ENCODE data around the gene DPF3. TPM values are rescaled to one million over a fixed set of nuclear protein-coding genes. Genes with fewer than 3 reads are reported as not detected.

The DPF3 gene
- total and polyA plus RNA-seq, 2 of the 13 experiments (the other 11 are each of a cell fraction or from before 2014, with no cell fraction given): 0.09 to 0.60 TPM

DNA sequence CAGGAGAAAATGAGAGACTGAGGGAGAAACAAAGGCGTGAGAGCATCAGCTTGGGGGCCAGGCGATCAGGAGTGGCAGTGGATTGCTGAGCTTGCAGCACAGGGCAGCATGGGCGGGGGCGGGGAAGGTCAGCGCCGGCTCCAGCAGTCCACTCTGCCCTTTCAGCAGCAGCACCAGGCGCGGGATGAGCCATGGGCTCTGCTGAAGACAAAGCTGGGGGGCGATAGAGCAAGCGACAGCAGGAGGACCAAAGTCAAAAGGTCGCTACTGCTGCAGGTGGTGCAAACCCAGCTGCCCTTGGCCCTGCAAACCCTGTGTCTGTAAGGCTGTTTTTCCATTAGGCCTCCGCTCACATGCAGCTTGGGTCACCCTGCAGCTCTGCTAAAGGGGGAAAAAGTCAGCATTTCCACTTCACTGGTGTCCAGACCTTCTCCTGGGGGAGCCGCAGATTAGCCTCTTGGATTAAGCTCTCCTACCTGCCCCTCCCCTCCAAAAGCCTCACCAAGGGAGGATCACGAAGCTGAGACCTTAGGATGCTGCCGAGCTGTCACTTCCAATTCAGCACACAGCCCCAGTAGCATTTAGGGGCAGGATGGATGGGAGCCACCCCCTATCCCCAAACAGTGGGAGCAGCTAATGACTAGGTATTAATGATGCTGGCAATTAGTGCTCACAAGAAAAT lies 204.8 kb downstream of the DPF3 start (continued):
- TF ChIP-seq HNF4G (IDR thresholded peaks at IDR 0.05; ENCODE audit: borderline replicate concordance, low read depth, low read length): peak; percentile 29; the same call in 1 of the 2 replicates
- TF ChIP-seq HNF4G (CRISPR knock-in tag; IDR thresholded peaks at IDR 0.05; ENCODE audit: borderline replicate concordance, low read depth): no peak
- no peak for TF ChIP-seq ZNF713 (CRISPR knock-in tag; IDR thresholded peaks at IDR 0.05)
- TF ChIP-seq, protein P1, sequence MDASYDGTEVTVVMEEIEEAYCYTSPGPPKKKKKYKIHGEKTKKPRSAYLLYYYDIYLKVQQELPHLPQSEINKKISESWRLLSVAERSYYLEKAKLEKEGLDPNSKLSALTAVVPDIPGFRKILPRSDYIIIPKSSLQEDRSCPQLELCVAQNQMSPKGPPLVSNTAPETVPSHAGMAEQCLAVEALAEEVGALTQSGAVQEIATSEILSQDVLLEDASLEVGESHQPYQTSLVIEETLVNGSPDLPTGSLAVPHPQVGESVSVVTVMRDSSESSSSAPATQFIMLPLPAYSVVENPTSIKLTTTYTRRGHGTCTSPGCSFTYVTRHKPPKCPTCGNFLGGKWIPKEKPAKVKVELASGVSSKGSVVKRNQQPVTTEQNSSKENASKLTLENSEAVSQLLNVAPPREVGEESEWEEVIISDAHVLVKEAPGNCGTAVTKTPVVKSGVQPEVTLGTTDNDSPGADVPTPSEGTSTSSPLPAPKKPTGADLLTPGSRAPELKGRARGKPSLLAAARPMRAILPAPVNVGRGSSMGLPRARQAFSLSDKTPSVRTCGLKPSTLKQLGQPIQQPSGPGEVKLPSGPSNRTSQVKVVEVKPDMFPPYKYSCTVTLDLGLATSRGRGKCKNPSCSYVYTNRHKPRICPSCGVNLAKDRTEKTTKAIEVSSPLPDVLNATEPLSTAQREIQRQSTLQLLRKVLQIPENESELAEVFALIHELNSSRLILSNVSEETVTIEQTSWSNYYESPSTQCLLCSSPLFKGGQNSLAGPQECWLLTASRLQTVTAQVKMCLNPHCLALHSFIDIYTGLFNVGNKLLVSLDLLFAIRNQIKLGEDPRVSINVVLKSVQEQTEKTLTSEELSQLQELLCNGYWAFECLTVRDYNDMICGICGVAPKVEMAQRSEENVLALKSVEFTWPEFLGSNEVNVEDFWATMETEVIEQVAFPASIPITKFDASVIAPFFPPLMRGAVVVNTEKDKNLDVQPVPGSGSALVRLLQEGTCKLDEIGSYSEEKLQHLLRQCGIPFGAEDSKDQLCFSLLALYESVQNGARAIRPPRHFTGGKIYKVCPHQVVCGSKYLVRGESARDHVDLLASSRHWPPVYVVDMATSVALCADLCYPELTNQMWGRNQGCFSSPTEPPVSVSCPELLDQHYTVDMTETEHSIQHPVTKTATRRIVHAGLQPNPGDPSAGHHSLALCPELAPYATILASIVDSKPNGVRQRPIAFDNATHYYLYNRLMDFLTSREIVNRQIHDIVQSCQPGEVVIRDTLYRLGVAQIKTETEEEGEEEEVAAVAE (CRISPR knock-in tag; IDR thresholded peaks at IDR 0.05; ENCODE audit: borderline replicate concordance): no peak
- TF ChIP-seq ZNF350 (CRISPR knock-in tag; IDR thresholded peaks at IDR 0.05; ENCODE audit: borderline replicate concordance, low read depth): no peak
- TF ChIP-seq, protein P2, sequence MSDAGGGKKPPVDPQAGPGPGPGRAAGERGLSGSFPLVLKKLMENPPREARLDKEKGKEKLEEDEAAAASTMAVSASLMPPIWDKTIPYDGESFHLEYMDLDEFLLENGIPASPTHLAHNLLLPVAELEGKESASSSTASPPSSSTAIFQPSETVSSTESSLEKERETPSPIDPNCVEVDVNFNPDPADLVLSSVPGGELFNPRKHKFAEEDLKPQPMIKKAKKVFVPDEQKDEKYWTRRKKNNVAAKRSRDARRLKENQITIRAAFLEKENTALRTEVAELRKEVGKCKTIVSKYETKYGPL (CRISPR knock-in tag; IDR thresholded peaks at IDR 0.05): no peak
- TF ChIP-seq ARNT (IDR thresholded peaks at IDR 0.05): no peak
- no peak for TF ChIP-seq ZSCAN31 (CRISPR knock-in tag; IDR thresholded peaks at IDR 0.05; ENCODE audit: low read depth)
- no peak for TF ChIP-seq MYNN (CRISPR knock-in tag; IDR thresholded peaks at IDR 0.05; ENCODE audit: low read depth)
- peak; percentile 22; the same call in 1 of the 2 replicates for TF ChIP-seq ESRRA (CRISPR knock-in tag; IDR thresholded peaks at IDR 0.05; ENCODE audit: low read depth)
- TF ChIP-seq ZZZ3 (CRISPR knock-in tag; IDR thresholded peaks at IDR 0.05; ENCODE audit: borderline replicate concordance): no peak
- 0 out of 2 replicates have a peak, but pooled peaks have one; percentile 12 for TF ChIP-seq ZMYM3 (CRISPR knock-in tag; IDR thresholded peaks at IDR 0.05)
- TF ChIP-seq, protein P3, sequence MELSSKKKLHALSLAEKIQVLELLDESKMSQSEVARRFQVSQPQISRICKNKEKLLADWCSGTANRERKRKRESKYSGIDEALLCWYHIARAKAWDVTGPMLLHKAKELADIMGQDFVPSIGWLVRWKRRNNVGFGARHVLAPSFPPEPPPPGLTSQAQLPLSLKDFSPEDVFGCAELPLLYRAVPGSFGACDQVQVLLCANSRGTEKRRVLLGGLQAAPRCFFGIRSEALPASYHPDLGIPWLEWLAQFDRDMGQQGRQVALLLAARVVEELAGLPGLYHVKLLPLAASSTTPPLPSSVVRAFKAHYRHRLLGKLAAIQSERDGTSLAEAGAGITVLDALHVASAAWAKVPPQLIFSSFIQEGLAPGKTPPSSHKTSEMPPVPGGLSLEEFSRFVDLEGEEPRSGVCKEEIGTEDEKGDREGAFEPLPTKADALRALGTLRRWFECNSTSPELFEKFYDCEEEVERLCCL (CRISPR knock-in tag; IDR thresholded peaks at IDR 0.05; ENCODE audit: borderline replicate concordance): no peak
- 0 out of 2 replicates have a peak, but pooled peaks have one; percentile 10 for TF ChIP-seq NR2F6 (IDR thresholded peaks at IDR 0.05)
- TF ChIP-seq NR2F6 (CRISPR knock-in tag; IDR thresholded peaks at IDR 0.05): no peak
- TF ChIP-seq ZNF292 (CRISPR knock-in tag; IDR thresholded peaks at IDR 0.05; ENCODE audit: borderline replicate concordance, low read depth): peak; percentile 76; the same call in 1 of the 2 replicates
- TF ChIP-seq HDAC6 (IDR thresholded peaks at IDR 0.05; ENCODE audit: low read depth, low read length): no peak
- no peak for TF ChIP-seq SIN3A (IDR thresholded peaks at IDR 0.05; ENCODE audit: borderline replicate concordance, low read depth, low read length)
- TF ChIP-seq U2AF1 (optimal IDR thresholded peaks at IDR 0.05; ENCODE audit: low read depth, low read length): no peak
- no peak for TF ChIP-seq KLF11 (CRISPR knock-in tag; IDR thresholded peaks at IDR 0.05)
- TF ChIP-seq BCL6 (CRISPR knock-in tag; IDR thresholded peaks at IDR 0.05): no peak
- TF ChIP-seq MYC (CRISPR knock-in tag; IDR thresholded peaks at IDR 0.05; ENCODE audit: borderline replicate concordance): no peak
- TF ChIP-seq, protein P4, sequence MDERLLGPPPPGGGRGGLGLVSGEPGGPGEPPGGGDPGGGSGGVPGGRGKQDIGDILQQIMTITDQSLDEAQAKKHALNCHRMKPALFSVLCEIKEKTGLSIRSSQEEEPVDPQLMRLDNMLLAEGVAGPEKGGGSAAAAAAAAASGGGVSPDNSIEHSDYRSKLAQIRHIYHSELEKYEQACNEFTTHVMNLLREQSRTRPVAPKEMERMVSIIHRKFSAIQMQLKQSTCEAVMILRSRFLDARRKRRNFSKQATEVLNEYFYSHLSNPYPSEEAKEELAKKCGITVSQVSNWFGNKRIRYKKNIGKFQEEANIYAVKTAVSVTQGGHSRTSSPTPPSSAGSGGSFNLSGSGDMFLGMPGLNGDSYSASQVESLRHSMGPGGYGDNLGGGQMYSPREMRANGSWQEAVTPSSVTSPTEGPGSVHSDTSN (CRISPR knock-in tag; IDR thresholded peaks at IDR 0.05): no peak
